Inferior parietal cortex (tissue), 1 donor: Measurements from ENCODE around the gene CTBP1.
"Not testable (repeated sequence)": the region's sequence is repeated elsewhere in the genome, so short reads cannot be mapped to it uniquely, and the experiment has no call there.

Source experiments
- DNase-seq: peaks from one replicate; pipeline ENCODE4 v3.0.0-alpha.2; 2016; ENCODE audit errors: extremely low spot score

Gene CTBP1

DNA sequence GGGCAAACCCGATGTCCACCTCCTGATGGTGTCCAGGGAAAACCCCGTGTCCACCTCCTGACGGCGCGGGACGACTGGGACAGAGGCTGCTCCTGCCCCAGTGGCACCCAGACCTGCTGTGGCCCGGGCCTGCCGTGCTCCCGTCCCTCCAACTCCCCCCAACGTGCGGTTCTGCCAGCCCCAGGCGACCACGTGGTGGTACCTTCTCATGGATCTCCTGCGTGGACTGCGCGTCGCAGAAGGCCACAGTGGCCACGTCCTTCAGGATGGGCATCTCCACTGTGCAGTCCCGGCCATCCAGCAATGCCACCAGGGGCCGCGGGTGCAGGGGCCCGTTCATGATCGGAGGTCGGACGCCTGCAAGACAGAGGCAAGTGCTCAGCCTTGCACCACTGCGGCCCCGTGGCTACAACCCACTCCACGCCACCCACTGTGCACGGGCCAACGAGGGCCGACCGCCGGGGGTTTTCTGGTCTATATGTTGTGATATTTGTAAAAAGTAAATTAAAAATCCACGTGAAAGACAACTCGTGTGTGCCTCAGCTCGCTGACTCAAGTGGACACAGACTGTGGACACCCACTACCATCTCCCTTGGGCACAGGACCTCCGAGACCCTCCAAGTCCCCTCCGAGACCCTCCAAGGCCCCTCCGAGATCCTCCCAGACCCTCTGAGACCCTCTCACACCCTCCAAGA lies 10.8 kb downstream of the CTBP1 start:
- DNase-seq: no peak

DNA sequence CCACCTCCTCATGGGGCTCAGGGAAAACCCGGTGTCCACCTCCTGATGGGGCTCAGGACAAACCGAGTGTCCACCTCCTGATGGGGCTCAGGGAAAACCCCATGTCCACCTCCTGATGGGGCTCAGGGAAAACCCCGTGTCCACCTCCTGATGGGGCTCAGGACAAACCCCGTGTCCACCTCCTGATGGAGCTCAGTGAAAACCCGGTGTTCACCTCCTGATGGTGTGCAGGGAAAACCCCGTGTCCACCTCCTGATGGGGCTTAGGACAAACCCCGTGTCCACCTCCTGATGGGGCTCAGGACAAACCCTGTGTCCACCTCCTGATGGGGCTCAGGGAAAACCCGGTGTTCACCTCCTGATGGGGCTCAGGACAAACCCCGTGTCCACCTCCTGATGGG lies 11.7 kb downstream of the CTBP1 start:
- not testable (repeated sequence) for DNase-seq

DNA sequence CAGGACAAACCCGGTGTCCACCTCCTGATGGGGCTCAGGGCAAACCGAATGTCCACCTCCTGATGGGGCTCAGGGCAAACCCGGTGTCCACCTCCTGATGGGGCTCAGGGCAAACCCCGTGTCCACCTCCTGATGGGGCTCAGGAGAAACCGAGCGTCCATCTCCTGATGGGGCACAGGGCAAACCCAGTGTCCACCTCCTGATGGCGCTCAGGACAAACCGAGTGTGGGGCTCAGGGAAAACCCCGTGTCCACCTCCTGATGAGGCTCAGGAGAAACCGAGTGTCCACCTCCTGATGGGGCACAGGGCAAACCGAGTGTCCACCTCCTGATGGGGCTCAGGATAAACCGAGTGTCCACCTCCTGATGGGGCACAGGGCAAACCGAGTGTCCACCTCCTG lies 12.1 kb downstream of the CTBP1 start:
- DNase-seq: not testable (repeated sequence)

GRCh38 chr4:1236103-1236641 lies 12.8 kb downstream of the CTBP1 start:
- no peak for DNase-seq

DNA sequence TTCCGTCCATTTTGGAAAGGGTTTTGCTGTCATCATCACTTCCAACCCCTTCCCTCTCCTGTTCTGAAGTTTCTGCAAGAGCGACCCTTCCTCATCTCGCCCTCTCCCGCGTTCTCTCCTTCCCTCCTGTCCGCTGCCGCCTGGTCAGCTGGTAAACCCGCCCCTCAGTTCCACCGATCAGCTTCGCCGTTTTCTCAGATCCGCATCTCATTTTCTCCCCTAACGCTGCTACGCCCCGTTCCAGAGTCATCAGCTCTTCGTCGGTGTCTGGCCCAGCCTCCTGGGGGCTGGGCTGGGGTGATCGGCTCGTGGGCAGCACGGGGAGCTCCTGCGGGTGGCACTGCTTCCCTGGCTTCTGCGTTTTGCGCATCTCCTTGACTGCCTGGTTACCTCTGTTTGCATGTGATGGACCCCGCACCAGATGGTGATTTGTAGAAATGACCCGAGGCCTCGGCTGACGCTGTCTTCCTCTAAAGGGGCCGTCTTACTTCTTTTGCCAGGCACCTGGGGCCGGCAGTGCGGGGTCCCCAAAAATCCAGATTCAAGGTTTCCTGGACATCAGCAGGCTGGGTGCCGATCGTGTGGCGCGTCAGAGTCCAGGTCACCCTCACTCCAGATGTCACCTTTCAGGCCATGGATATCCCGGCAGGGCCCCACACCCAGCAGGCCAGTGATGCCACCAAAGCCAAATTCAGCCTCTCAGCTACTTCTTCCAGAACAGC lies 13.4 kb downstream of the CTBP1 start:
- no peak for DNase-seq

- DNase-seq: no peak
These were observed 14.1 kb downstream of the CTBP1 start for GRCh38 chr4:1234811-1235292.

DNA sequence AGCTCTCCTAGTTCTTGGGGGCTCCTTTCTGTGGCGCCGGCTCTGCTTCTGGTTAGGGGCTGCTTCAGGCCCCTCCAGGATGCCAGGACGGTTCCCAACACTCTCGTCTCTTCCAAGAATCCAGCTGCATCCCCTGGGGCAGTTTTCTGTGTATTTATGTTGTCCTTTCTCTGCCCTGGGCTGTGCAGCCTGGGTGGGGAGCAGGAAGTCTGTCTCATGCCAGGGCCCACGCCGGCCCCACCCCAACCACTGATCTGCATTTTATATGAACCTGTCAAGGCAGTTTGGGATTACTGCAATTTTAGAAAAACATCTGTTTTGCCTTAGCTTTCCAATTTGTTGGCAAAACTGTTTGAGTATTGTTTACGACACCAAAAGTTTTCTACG lies 14.6 kb downstream of the CTBP1 start:
- no peak for DNase-seq

- no peak for DNase-seq
These were observed 15.2 kb downstream of the CTBP1 start for GRCh38 chr4:1233641-1234308.

DNA sequence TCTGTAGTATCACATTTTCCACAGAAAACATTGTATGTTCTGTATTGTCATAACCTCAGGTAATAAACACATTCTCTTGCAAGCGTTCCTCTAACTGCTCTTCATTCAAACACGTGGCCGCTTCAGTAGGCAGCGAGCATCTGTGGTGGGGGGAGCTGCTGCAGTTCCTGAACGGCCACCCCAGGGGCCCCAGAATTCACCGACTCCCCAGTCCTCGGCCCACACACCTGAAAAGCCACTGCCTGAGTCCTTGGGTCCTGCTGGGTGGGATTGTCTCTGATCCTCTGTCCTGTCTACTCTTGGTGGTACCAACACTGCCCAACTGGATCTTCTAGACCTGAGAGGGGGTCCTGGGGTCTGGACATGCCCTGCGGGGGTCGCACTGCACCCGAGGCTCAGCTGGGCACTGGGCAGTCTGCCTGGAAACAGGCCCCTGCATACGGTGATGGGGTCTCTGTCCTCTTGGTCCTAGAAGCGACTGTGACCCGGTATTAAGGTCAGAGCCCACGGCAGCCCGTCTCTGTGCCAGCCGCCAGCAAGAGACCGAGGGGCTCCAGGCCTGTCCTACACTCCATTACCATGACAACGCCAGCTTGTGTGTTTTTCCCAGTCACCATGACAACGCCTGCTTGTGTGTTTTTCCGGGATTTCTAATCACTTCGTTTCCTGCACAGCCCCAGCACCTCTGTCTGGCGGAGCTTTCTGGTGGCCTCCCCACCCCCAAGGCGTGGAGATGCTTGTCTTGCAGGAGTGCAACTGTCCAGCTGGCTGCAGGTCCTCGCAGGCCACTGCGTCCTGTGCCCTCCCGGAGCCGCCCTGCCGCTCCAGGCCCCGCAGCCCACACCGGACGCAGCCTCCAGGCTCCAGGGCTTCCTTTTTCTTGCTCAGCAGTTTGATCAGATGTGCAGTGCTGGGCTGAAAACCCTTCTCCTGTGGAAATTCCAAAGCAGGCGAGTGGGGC lies 16.0 kb downstream of the CTBP1 start:
- no peak for DNase-seq

GRCh38 chr4:1231637-1232360 lies 17.1 kb downstream of the CTBP1 start:
- DNase-seq: no peak

- no peak for DNase-seq
These were observed 17.8 kb downstream of the CTBP1 start for GRCh38 chr4:1230971-1231636.

- no peak for DNase-seq
These were observed 18.6 kb downstream of the CTBP1 start for GRCh38 chr4:1230316-1230715.

GRCh38 chr4:1229117-1229849 lies 19.6 kb downstream of the CTBP1 start:
- no peak for DNase-seq

GRCh38 chr4:1227816-1228215 lies 21.1 kb downstream of the CTBP1 start:
- DNase-seq: no peak

DNA sequence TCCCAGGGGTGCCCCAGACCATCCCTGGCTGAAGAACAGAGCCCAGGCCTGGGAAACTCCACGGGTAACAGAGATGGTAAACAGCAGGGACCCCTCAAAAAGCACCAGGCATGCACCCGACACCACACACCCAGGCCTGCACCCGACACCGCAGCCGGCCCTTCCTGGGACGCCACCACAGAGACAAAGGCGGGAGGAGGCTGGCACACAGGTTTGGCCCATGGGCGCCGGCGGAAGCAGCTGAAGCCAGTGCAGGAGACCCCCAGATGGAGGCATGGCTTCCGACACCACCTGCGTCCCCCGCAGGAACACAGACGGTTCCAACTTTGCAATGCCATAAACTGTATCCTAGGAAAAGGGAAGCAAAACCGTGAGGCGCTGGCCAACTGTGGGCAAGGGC lies 22.3 kb downstream of the CTBP1 start:
- no peak for DNase-seq

GRCh38 chr4:1226144-1226481 lies 22.8 kb downstream of the CTBP1 start:
- no peak for DNase-seq

- DNase-seq: no peak
These were observed 23.4 kb downstream of the CTBP1 start for GRCh38 chr4:1225272-1226143.
